Mesendoderm (in vitro differentiated cells): Measurements from ENCODE around the gene HRCT1. TPM values are rescaled to one million over a fixed set of nuclear protein-coding genes. Genes with fewer than 3 reads are reported as not detected.

Experiments used
- DNase-seq: peaks from one replicate; pipeline ENCODE4 v3.0.0; 2013
- H2AK5ac ChIP-seq: 2 replicates; pipeline ENCODE4 v1.6.1; 2013; ENCODE audit warnings: low read length, inconsistent platforms
- H2BK120ac ChIP-seq: 2 replicates; pipeline ENCODE4 v1.6.1; 2013; ENCODE audit warnings: low read depth, mild to moderate bottlenecking, low read length, moderate library complexity, mixed read lengths
- H2BK15ac ChIP-seq: replicated peaks from 2 replicates; pipeline ENCODE4 v1.6.1; 2013; ENCODE audit warnings: low read depth, mild to moderate bottlenecking, moderate library complexity
- H2BK5ac ChIP-seq: 2 replicates; pipeline ENCODE4 v1.6.1; 2013; ENCODE audit warnings: low read length, inconsistent platforms
- H3K18ac ChIP-seq: 2 replicates; pipeline ENCODE4 v1.6.1; 2013; ENCODE audit warnings: mild to moderate bottlenecking, low read length, mixed read lengths
- H3K23ac ChIP-seq: one replicate; pipeline ENCODE4 v1.6.1; 2013; ENCODE audit warnings: low read length
- H3K27ac ChIP-seq: 2 replicates; pipeline ENCODE4 v1.5.1; 2013; ENCODE audit warnings: low read depth, mild to moderate bottlenecking, inconsistent platforms, low read length, moderate library complexity
- H3K27me3 ChIP-seq: 2 replicates; pipeline ENCODE4 v1.6.1; 2013; ENCODE audit warnings: low read length, control low read depth, mild to moderate bottlenecking, inconsistent platforms; ENCODE audit not compliant: insufficient read depth, poor library complexity
- H3K36me3 ChIP-seq: 2 replicates; pipeline ENCODE4 v1.6.1; 2013; ENCODE audit warnings: low read length, inconsistent platforms; ENCODE audit not compliant: control insufficient read depth, insufficient read depth
- H3K4ac ChIP-seq: one replicate; pipeline ENCODE4 v1.6.1; 2013; ENCODE audit warnings: low read depth, mild to moderate bottlenecking, low read length, moderate library complexity
- H3K4me1 ChIP-seq: 2 replicates; pipeline ENCODE4 v1.6.1; 2013; ENCODE audit warnings: low read depth, low read length, inconsistent platforms; ENCODE audit not compliant: control insufficient read depth
- H3K4me2 ChIP-seq: 2 replicates; pipeline ENCODE4 v1.6.1; 2013; ENCODE audit warnings: low read length
- H3K4me3 ChIP-seq: 2 replicates; pipeline ENCODE4 v1.5.1; 2013; ENCODE audit warnings: mild to moderate bottlenecking, low read length
- H3K56ac ChIP-seq: one replicate; pipeline ENCODE4 v1.6.1; 2013; ENCODE audit warnings: low read length
- H3K79me1 ChIP-seq: 2 replicates; pipeline ENCODE4 v1.6.1; 2013; ENCODE audit warnings: low read length, inconsistent platforms
- H3K79me2 ChIP-seq: 2 replicates; pipeline ENCODE4 v1.6.1; 2013; ENCODE audit warnings: mild to moderate bottlenecking, low read length; ENCODE audit not compliant: control insufficient read depth, insufficient read depth
- H3K9ac ChIP-seq: 2 replicates; pipeline ENCODE4 v1.6.1; 2013; ENCODE audit warnings: low read length, inconsistent platforms
- H4K5ac ChIP-seq: one replicate; pipeline ENCODE4 v1.6.1; 2013; ENCODE audit warnings: low read length
- H4K8ac ChIP-seq: one replicate; pipeline ENCODE4 v1.6.1; 2013; ENCODE audit warnings: low read depth, mild to moderate bottlenecking, control low read depth, low read length, moderate library complexity
- WGBS: extraction: QIAGEN DNeasy Blood & Tissue Kit; methylation state at CpG from one replicate; pipeline ENCODE4 v1.1.7; 2013; ENCODE audit warnings: low lambda C conversion rate, missing lambda C conversion rate; ENCODE audit not compliant: insufficient coverage; ENCODE audit errors: extremely low coverage; 5-methylcytosine and 5-hydroxymethylcytosine counted together
- polyA plus RNA-seq, 2 experiments: library from polyadenylated mRNA; stranded (reverse); fragments of 200-250 nt; gene quantifications; one replicate each; pipeline ENCODE4 v1.2.3, GENCODE V29; 2013

The HRCT1 gene
- not detected for polyA plus RNA-seq (2013, experiment 1 of 2)
- not detected for polyA plus RNA-seq (2013, experiment 2 of 2)

DNA sequence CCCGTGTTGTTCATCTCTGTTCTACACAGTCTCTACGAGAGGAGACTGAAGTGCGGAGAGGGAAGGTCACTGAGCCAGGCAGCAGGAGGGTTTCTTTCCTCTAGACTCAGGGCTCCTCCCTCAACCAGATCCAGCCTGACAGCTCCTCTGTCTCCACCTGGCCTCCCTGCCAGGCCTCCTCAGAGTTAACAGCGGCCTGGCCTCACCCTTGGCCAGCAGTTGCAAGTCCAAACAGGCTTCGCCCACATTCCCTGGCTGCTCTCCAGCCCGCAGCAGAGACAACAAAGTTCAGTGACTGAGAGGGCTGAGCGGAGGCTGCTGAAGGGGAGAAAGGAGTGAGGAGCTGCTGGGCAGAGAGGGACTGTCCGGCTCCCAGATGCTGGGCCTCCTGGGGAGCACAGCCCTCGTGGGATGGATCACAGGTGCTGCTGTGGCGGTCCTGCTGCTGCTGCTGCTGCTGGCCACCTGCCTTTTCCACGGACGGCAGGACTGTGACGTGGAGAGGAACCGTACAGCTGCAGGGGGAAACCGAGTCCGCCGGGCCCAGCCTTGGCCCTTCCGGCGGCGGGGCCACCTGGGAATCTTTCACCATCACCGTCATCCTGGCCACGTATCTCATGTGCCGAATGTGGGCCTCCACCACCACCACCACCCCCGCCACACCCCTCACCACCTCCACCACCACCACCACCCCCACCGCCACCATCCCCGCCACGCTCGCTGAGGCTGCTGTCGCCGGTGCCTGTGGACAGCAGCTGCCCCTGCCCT is at the start of gene HRCT1:
Gene HRCT1 (plus strand): TSS at position 291 of the 768 bp plus-strand sequence. CDS start 86 bp downstream, at position 377.
- no peak within 1 kb of the TSS for H4K5ac ChIP-seq
- H2BK15ac ChIP-seq = no peak within 1 kb of the TSS
- no peak within 1 kb of the TSS for H2BK120ac ChIP-seq
- H4K8ac ChIP-seq = no peak within 1 kb of the TSS
- peak within 1 kb of the TSS; percentile 57 for H3K27ac ChIP-seq
- no peaks in the 10 kb centered on the region for H3K79me2 ChIP-seq
- no peak for DNase-seq
- no peak within 1 kb of the TSS for H2AK5ac ChIP-seq
- no peak within 1 kb of the TSS for H3K56ac ChIP-seq
- peak within 1 kb of the TSS; percentile 61 for H3K18ac ChIP-seq
- H3K4me2 ChIP-seq = no peak within 1 kb of the TSS
- peak within 1 kb of the TSS; percentile 64 for H3K9ac ChIP-seq
- WGBS = no CpG with 5 or more reads among the region's 30 CpGs
- no peaks in the 10 kb centered on the region for H3K27me3 ChIP-seq
- H3K4me3 ChIP-seq = no peak within 1 kb of the TSS
- H2BK5ac ChIP-seq = no peak within 1 kb of the TSS
- H3K4me1 ChIP-seq = peaks cover 21% of the 10 kb centered on the region
- H3K36me3 ChIP-seq = no peaks in the 10 kb centered on the region
- no peaks in the 10 kb centered on the region for H3K79me1 ChIP-seq
- no peak within 1 kb of the TSS for H3K23ac ChIP-seq
- H3K4ac ChIP-seq = peak within 1 kb of the TSS; percentile 23

DNA sequence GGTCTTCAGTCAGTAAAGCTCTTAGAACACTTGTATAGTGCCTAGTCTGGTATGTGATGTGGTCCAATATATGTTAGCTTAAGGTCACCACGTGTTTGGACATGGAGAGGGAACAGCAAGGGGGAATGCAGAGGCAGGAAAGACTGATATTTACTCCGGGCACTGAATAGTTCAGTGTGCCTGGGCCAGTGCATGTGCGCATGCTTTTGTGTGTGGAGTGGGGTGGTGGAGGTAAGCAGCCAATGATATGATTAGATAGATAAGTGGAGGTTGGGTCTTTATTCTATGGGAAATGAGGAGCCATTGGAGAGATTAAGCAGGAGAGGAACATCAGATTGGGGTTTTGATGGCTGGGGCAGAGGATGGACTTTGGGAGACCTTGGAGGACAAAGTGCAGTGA is 49.8 kb upstream of the HRCT1 start:
- H3K4me1 ChIP-seq = no peaks in the 10 kb centered on the region
- no CpG with 5 or more reads among the region's 3 CpGs for WGBS
- H3K4ac ChIP-seq = no peak overlapping the region
- no peaks in the 10 kb centered on the region for H3K79me1 ChIP-seq
- DNase-seq = no peak
- no peak overlapping the region for H2BK15ac ChIP-seq
- no peak overlapping the region for H4K5ac ChIP-seq
- no peak overlapping the region for H3K4me2 ChIP-seq
- H3K56ac ChIP-seq = no peak overlapping the region
- H3K4me3 ChIP-seq = no peak overlapping the region
- H3K18ac ChIP-seq = no peak overlapping the region
- no peak overlapping the region for H2BK120ac ChIP-seq
- H3K9ac ChIP-seq = no peak overlapping the region
- H2BK5ac ChIP-seq = no peak overlapping the region
- H3K27me3 ChIP-seq = no peaks in the 10 kb centered on the region
- no peak overlapping the region for H2AK5ac ChIP-seq
- H3K79me2 ChIP-seq = no peaks in the 10 kb centered on the region
- no peak overlapping the region for H3K27ac ChIP-seq
- H3K36me3 ChIP-seq = no peaks in the 10 kb centered on the region
- H3K23ac ChIP-seq = no peak overlapping the region
- no peak overlapping the region for H4K8ac ChIP-seq

DNA sequence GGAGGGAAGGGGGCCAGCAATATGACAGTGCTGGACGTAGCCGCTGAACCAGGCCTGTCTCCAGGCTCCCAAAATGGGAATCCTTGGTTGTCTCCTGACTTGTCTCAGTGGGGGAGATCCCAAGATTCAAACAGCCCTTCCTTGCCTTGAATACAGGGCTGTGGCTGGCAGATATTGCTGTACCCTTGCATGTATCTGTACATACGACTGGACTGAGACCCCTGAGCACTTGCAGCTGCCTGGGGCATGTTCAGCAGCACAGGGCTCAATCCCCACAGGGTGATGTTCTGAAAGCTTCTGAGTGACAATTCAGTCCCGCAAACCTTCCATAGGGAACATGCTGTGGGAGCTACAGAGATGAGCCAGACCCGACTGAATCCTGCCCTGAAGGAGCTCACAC is 49.1 kb upstream of the HRCT1 start:
- DNase-seq = no peak
- Histone ChIP-seq H3K56ac (no peak overlapping the region), H4K5ac (no peak overlapping the region), H3K18ac (no peak overlapping the region), H2BK5ac (no peak overlapping the region), H2BK120ac (no peak overlapping the region), H3K9ac (no peak overlapping the region), H2BK15ac (no peak overlapping the region), H3K23ac (no peak overlapping the region), H3K27me3 (no peaks in the 10 kb centered on the region), H3K27ac (no peak overlapping the region), H3K4me2 (no peak overlapping the region), H3K4me1 (no peaks in the 10 kb centered on the region), H3K4me3 (no peak overlapping the region), H3K36me3 (no peaks in the 10 kb centered on the region), H4K8ac (no peak overlapping the region), H3K79me2 (no peaks in the 10 kb centered on the region), H3K4ac (no peak overlapping the region), H3K79me1 (no peaks in the 10 kb centered on the region), H2AK5ac (no peak overlapping the region)
- no CpG with 5 or more reads among the region's 5 CpGs for WGBS

DNA sequence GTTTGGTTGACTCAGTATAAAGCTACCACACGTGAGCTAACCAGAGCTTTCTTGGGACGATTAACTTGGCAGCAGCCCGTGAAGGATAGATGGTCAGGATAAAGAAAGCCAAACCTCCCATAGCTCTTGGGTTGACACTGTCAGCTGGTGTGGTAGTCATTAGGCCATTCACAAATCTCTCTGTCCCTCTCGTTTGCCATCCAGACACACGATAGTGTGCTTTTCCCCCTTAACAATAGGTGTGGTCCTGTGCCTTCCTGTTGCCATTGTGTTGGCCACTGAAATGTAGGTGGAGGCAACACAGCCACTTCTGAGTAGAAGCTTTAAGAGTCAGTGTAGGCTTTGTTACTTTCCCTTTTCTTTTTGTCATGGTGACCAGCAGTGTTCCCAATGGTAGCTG is 47.5 kb upstream of the HRCT1 start:
- no peaks in the 10 kb centered on the region for H3K36me3 ChIP-seq
- H3K23ac ChIP-seq = no peak overlapping the region
- H2AK5ac ChIP-seq = no peak overlapping the region
- H3K4me2 ChIP-seq = no peak overlapping the region
- no peak overlapping the region for H4K8ac ChIP-seq
- H3K27ac ChIP-seq = no peak overlapping the region
- H3K79me1 ChIP-seq = no peaks in the 10 kb centered on the region
- no CpG with 5 or more reads among the region's 5 CpGs for WGBS
- no peak overlapping the region for H3K56ac ChIP-seq
- H3K9ac ChIP-seq = no peak overlapping the region
- no peak overlapping the region for H4K5ac ChIP-seq
- no peak overlapping the region for H2BK15ac ChIP-seq
- H3K4me3 ChIP-seq = no peak overlapping the region
- no peak overlapping the region for H3K18ac ChIP-seq
- H3K27me3 ChIP-seq = no peaks in the 10 kb centered on the region
- H2BK5ac ChIP-seq = no peak overlapping the region
- H3K79me2 ChIP-seq = no peaks in the 10 kb centered on the region
- DNase-seq = no peak
- H3K4me1 ChIP-seq = no peaks in the 10 kb centered on the region
- H2BK120ac ChIP-seq = no peak overlapping the region
- no peak overlapping the region for H3K4ac ChIP-seq

DNA sequence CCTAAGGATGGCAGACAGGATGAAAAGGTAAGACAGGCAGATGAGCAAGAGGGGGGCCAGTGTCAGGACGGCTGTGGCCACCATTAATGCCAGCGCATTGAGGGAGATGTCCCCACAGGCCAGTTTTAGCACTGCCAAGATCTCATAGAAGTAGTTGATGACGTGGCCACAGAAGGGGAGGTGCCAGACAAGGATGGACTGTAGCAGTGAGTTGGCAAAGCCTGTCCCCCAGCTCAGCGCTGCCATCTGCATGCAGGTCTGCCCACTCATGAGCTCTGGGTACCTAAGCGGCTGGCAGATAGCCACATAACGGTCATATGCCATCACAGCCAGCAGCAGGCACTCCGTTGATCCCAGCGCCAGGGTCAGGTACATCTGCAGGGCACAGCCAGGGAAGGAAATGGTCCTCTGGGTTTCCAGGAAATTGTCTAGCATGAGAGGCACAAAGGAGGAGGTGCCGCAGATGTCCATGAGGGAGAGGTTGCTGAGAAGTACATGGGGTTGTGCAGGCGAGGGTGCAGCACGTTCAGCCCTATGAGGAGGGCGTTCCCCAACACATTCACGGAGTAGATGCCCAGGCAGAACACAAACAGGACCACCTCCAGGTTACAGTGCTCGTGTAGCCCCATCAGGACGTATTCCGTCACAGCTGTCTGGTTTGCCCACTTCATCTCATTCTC is 46.6 kb upstream of the HRCT1 start:
- no peak overlapping the region for H4K5ac ChIP-seq
- no peak overlapping the region for H3K56ac ChIP-seq
- no peak for DNase-seq
- H3K4me3 ChIP-seq = no peak overlapping the region
- no peaks in the 10 kb centered on the region for H3K27me3 ChIP-seq
- no peaks in the 10 kb centered on the region for H3K4me1 ChIP-seq
- H3K27ac ChIP-seq = no peak overlapping the region
- H3K79me2 ChIP-seq = no peaks in the 10 kb centered on the region
- no peak overlapping the region for H3K18ac ChIP-seq
- no peak overlapping the region for H3K9ac ChIP-seq
- no peak overlapping the region for H2BK5ac ChIP-seq
- H3K23ac ChIP-seq = no peak overlapping the region
- H4K8ac ChIP-seq = no peak overlapping the region
- no peak overlapping the region for H2BK120ac ChIP-seq
- no peak overlapping the region for H3K4me2 ChIP-seq
- no peak overlapping the region for H2AK5ac ChIP-seq
- no CpG with 5 or more reads among the region's 16 CpGs for whole genome bisulfite sequencing
- no peak overlapping the region for H3K4ac ChIP-seq
- no peaks in the 10 kb centered on the region for H3K79me1 ChIP-seq
- no peak overlapping the region for H2BK15ac ChIP-seq
- no peaks in the 10 kb centered on the region for H3K36me3 ChIP-seq
